NOMO-1 treated with dmso at 0.1 percent for 144 hours (cell line): ENCODE measurements around the gene P4HA1.

Experiments
- DNase-seq: peaks from one replicate; lab custom pipeline; 2025; ENCODE audit not compliant: unreplicated experiment; lab: John Stamatoyannopoulos, UW

The P4HA1 gene

GRCh38 chr10:73094986-73095480 is 1.6 kb downstream of the P4HA1 start:
- no peak for DNase-seq

DNA sequence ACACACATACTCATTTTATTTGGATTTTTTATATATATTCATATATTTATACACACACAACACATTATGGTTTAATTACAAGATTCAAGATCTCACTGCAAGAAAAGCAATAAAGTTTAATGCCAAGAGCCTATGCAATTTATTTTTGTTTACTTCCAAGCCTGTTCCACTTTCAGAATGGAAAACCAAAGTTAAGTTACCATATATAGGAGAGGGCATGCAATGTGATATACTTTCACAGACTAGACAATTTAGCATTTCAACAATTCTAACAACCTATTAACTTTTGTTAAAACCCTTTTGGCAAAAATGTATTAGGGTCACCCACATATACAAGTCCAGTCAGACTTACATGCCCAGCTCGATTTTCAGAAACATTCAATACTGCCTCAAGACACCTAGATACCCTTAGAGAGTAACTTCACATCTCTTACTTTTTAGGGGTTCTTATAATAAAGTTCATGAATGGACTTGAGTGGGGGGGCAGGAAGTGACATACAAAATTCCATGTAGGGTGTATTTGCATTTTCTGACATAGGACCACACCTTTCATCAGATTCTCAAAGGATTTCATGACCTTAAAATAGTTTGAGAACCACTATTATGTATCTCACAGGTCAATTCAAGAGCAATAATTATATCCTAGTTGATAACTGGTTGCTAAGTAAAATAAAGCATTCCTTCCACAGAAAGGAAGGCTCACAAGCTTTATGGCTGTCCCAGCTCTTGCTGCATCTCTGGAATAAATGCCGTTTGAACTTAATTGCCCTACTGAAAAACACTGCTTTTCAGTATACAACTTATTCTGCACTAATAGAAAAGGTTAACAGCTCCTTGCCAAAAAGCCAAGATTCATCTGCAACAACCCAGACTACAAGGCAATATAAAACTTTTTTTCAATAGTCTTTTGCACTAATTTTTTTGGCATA is 2.5 kb downstream of the P4HA1 start:
- no peak for DNase-seq

DNA sequence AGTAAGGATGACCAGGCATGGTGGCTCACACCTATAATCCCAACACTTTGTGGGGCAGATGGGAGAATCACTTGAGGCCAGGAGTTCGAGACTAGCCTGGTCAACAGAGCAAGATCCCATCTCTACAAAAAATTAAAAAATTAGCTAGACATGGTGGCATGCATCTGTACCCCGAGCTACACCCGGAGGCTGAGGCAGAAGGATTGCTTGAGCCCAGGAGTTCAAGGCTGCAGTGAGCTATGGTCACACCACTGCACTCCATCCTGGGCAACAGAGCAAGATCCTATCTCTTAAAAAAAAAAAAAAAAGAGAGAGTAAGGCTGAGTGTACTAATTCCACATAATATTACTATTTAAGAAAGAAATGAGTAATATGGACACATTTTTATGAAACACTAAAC is 3.8 kb downstream of the P4HA1 start:
- no peak for DNase-seq

DNA sequence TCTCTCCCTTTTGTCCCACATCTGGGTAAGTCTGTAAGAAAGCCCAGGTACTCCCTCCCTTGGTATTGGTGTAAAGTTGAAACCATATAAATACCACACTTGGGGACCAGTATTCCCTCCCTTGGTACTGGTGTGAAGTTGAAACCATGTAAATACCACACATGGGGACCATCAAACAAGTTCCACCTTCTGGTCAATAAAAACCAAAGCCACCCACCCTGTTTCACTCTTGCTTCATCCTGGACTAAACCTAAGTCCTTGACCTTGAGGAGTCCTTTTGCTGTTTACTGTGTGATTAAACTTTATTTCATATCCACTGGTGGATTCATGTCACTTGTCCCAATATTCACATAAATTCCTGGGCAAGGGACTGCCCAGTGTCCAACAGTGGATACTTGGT is 8.4 kb downstream of the P4HA1 start:
- DNase-seq, result no peak

DNA sequence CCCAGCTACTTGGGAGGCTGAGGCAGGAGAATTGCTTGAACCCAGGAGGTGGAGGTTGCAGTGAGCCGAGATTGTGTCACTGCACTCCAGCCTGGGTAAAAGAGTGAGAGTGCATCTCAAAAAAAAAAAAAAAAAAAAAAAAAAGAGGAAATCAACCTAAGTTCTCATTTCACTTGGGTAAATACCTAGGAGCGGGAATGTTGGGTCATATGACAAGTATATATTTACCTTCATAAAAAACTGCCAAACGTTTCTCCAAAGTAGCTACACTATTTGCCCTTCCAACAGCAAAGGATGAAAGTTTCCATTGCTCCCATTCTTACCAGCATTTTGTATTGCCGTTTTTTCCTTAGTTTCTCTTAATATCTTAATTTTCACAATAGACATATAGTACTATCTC is 9.8 kb downstream of the P4HA1 start:
- DNase-seq, result no peak

GRCh38 chr10:73084209-73084608 is 12.5 kb downstream of the P4HA1 start:
- DNase-seq, result no peak

DNA sequence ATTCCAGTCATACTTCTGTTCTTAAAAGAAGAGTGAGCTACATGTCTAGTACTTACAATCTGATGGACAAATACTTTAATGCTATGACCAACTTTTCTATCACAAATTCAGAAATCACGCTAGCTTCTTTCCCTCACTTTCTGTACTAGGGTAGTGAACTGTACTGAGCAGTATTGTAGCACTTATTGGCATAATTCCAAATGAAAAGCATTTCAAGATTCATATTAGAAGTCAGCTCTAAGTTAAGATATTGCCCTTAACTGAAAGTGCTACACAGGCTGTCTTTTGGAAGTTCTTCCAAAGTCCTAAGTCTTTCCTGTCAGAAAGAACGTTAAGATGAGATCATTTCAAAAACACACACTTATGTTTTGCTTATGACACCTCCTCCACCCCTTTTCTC is 13.4 kb downstream of the P4HA1 start:
- no peak for DNase-seq

DNA sequence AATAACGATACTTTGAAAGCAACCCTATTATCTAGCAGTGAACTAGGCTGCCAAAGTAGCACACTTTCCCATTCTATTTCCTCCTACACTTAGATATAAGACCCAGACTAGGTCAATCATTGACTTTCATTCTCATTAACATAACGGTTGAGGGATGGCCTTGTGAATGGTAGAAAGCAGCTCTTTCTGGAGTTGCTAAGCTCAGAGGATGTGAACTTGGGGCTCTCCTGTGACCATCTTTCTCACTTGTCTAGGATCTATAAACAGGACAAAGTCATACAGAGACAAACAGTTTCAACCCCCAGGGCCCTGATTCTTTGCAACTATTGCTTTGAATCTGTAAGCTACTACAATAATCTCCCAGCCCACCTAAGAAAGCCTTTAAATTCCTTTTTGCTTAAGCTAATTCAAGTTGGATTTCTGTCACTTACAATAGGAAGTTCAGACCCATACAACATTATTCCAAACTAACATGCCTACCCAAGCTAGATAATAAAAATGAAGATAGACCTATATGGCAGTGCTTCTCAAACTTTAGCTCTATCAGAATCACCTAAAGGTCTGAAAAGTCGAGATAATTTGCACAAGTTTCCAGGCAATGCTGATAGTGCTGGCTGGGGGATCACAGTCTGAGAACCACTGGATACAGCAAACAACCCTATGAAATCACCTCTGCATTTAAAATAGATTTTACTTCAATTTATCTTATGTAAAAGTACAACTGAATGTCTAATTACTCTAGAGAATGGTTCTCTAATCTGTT is 16.7 kb downstream of the P4HA1 start:
- DNase-seq, result no peak

DNA sequence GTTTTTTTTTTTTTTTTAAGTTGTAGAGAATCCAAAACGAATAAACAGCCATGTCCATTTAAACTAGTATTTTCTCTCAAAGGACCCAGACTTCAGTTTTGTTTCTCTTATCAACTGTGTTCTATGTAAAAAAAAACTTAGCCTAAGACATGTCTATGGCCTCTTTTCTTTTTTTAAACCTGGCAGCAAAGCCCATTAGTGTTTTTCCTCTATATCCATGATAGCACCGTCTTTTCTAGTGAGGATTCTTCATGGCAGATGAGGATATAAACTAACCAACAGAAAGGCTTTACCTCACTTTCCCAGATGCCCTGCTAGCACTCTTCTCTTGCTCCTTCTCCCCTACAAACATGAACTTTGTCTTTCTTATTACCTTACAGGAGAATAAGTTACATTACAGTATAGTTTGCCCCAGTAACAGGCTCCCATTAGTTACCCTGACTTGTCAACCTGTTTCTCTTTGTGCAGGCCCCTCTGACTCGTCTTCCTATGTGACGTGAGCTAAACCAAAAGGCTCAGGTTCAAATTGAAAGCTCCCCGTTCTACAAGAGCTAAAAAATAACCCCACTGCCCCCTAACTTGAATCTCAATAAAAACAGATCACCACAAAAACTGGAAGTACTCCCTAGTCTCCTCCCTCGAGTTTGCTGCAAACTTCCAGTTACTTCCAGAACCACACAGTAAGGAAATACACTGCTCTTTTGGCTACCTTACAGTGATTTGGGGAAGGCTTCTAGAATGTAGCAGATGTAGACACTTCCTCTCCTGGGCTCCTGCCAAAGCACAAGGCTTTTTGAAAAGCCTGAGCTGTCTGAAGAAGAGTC is 20.1 kb downstream of the P4HA1 start:
- DNase-seq, result peak; percentile 27

GRCh38 chr10:73075829-73076228 is 20.8 kb downstream of the P4HA1 start:
- DNase-seq, result no peak

GRCh38 chr10:73073627-73074026 is 23.0 kb downstream of the P4HA1 start:
- no peak for DNase-seq

GRCh38 chr10:73065441-73065840 is 31.2 kb downstream of the P4HA1 start:
- DNase-seq, result no peak

DNA sequence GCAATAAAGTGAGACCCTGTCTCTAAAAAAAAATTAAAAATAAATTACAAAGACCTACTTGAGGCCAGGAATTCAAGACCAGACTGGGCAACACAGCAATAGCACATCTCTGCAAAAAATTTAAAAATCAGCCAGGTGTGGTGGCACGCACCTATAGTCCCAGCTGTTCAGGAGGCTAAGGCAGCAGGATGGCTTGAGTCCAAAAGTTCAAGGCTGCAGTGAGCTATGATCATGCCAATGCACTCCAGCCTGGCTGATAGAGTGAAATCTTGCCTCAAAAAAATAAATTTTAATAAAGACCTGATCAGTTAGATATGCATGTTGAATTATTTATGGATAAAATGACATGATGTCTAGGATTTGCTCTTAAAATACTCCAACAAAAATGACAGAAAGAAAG is 34.9 kb downstream of the P4HA1 start:
- DNase-seq, result no peak

GRCh38 chr10:73060738-73061635 is 35.7 kb downstream of the P4HA1 start:
- no peak for DNase-seq

DNA sequence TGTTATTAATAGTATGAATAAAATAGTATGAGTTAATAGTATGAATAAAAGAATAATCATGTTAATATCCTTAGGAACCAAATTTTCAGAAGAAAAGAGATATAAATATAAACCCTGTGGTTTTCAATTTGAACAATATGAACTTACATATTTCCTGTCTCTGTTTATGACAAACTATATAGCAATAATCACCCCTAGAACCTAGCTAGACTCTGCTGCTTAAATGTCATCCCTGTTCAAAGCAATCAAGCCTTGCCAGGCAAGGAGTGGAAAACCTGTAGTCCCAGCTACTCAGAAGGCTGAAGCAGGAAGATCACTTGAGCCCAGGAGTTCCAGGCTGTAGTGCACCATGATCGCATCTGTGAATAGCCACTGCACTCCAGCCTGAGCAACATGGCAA is 36.5 kb downstream of the P4HA1 start:
- DNase-seq, result no peak

DNA sequence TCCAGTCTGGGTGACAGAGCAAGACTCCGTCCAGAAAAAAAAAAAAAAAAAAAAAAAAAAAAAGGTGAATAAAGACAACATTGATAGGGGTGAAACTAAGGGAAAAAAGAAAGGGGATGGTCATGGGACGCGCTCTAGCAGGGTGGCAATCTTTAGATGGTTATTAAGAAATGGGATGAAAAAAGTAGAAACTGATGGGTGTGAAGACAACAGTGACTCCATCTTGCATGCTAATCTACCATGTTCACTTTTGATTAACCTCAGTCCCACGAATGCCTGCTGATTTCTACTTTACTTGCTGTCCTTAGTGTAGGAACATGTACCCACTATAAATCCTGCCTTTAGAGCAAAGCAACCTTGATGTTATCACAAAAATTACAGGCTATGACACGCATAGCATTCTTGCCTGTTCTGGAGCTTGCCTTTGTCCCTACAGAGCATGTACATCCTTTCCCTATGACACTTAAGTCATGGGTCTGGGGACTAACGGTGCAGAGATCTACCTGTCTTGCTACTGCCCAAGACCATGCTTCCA is 38.5 kb downstream of the P4HA1 start:
- no peak for DNase-seq

GRCh38 chr10:73054286-73054685 is 42.4 kb downstream of the P4HA1 start:
- DNase-seq, result no peak

GRCh38 chr10:73053275-73053674 is 43.4 kb downstream of the P4HA1 start:
- DNase-seq, result no peak

- no peak for DNase-seq
These were observed 52.0 kb downstream of the P4HA1 start for GRCh38 chr10:73044378-73045285.
